VCaP (cell line): Measurements from ENCODE around the gene VEPH1.
"Not testable (repeated sequence)": the region's sequence is repeated elsewhere in the genome, so short reads cannot be mapped to it uniquely, and the experiment has no call there.

Experiments
- H3K27ac ChIP-seq: fragments of 450-650 bp; 2 replicates; pipeline ENCODE4 v1.5.1; 2017
- TF ChIP-seq, protein P1 (sequence below): fragments of 450-650 bp; conservative IDR thresholded peaks from 2 replicates; pipeline ENCODE4 v1.5.1; 2017; ENCODE audit warnings: mild to moderate bottlenecking, moderate library complexity

Gene VEPH1

DNA sequence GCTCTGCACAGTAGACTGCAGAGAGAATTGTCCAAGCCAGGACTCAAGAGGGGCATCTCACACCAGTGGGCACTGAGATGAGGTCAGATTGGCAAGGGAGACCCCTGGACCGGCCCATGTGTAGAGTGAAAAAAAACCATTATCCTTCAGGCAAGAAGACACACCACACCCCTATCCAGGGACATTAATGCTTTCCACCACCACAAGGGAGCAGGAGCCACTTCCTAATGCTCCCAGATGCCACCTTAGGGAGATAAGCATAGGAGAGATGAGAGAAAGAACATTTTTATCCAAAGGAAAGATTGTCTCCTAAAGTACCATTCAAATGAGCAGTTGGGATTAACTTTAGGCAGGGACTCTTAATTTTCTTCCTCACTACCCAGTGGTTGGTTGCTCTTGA is 176.2 kb downstream of the VEPH1 start:
- TF ChIP-seq, protein P1, sequence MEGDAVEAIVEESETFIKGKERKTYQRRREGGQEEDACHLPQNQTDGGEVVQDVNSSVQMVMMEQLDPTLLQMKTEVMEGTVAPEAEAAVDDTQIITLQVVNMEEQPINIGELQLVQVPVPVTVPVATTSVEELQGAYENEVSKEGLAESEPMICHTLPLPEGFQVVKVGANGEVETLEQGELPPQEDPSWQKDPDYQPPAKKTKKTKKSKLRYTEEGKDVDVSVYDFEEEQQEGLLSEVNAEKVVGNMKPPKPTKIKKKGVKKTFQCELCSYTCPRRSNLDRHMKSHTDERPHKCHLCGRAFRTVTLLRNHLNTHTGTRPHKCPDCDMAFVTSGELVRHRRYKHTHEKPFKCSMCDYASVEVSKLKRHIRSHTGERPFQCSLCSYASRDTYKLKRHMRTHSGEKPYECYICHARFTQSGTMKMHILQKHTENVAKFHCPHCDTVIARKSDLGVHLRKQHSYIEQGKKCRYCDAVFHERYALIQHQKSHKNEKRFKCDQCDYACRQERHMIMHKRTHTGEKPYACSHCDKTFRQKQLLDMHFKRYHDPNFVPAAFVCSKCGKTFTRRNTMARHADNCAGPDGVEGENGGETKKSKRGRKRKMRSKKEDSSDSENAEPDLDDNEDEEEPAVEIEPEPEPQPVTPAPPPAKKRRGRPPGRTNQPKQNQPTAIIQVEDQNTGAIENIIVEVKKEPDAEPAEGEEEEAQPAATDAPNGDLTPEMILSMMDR, result 0 out of 2 replicates have a peak, but pooled peaks have one; percentile 8
- no peak overlapping the region for H3K27ac ChIP-seq

DNA sequence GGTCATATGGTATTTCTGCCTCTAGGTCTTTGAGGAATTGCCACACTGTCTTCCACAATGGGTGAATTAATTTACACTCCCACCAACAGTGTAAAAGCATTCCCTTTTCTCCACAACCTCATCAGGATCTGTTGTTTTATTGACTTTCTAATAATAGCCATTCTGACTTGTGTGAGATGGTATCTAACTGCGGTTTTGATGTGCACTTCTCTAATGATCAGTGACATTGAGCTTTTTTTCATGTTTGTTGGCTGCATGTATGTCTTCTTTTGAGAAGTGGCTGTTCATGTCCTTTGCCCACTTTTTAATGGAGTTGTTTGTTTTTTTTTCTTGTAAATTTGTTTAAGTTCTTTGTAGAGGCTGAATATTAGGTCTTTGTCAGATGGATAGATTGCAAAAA is 178.3 kb downstream of the VEPH1 start:
- not testable (repeated sequence) for H3K27ac ChIP-seq

DNA sequence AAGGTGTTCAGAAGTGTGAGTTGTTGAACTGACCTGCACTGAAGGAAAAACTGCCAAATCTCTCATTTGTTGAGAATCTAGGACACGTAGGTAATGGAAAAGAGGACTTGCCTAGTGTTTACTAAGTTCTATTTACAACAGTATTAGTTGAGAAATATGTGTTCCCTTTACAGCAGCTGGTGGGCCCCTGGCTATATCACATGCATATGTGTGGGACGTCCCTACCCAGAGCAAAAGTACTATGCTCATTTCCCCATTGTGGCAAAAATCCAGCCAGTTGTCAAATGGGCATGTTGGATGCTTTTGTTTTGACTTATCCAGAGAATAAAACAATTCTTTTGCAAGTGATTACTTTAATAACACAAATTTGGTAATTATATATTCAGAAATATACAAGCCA is 179.9 kb downstream of the VEPH1 start:
- TF ChIP-seq, protein P1, result no peak
- no peak overlapping the region for H3K27ac ChIP-seq

DNA sequence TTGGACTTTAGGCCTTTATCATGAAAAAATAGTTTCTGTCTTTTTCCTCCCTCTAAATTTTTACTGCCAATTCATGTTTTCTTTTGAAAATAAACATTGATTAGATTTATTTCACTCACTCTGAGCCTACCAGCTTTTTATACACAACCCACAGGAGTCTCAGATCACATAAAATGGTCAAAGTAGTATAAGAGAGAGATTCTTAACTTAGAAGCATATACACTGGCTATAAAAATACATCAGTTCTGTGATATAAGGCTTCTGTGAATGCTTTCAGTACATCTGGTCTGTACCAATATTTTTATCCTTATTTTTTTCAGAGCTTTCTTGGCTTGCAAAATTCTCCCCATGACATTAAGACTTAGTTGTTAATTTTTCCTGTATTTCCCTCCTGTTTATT is 183.5 kb downstream of the VEPH1 start:
- H3K27ac ChIP-seq, result no peak overlapping the region
- TF ChIP-seq, protein P1, result no peak

DNA sequence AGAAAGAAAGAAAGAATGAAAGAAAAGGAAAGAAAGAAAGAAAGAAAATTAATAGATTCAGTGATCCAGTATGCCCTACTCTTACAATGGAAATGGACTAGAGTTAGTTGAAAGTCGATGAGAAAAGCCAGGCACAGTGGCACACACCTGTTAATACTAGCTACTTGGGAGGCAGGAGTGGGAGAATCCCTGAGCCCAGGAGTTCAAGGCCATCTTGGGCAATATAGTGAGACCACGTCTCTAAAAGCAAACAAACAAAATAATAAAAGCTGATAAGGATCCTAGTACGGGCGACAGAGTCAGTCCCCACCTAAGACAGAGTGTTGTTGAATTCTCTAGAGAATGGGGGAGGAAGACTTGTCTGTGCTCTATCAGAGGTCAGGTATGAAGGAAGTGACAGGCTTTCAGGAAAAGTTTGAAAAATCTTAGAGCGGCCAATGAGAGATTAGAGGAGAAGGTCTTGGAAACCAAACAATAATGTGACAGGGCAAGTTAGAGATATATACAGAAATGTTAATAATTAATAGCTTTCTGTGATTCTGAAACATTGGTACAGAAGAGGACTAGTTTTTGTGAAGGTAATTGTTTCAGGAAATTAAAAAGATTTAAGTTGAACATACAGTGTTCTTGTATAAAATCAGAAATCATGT is 184.5 kb downstream of the VEPH1 start:
- no peak overlapping the region for H3K27ac ChIP-seq
- TF ChIP-seq, protein P1, result no peak

DNA sequence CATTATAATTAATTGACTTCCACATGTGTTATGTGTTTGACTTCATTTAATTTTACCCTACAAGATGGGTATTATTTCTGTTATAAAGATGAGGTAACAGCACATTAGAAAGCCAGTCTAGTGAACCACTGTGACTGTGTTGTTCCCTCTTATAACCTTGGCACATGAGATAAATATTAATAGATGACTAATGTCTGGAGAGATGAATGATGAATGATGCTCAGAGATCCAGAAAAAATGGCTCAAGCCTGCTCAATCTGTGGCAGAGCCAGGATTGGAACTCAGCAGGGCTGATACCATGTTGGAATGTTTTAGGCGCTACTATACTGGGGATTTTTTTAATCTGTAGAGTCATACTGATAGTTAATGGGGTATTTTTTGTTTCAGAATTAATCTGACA is 185.3 kb downstream of the VEPH1 start:
- TF ChIP-seq, protein P1, result no peak
- H3K27ac ChIP-seq, result no peak overlapping the region

DNA sequence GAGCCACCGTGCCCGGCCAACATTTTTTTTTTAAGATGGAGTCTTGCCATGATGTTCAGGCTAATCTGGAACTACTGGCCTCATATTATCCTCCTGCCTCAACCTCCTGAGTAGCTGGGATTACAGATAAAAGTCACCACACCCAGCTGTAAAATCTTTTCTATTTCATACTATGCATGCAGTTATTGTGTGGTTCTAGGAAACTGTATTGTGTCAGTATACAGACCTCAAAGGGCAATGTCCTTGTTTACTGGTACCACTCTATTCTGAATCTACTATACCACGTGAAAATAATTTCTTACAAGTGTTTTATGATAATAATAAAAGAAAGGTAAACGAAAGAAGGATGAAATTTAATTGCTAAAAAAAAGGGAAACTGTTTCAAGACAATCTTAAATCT is 190.0 kb downstream of the VEPH1 start:
- TF ChIP-seq, protein P1, result no peak
- peak overlapping the region; percentile 90 for H3K27ac ChIP-seq

DNA sequence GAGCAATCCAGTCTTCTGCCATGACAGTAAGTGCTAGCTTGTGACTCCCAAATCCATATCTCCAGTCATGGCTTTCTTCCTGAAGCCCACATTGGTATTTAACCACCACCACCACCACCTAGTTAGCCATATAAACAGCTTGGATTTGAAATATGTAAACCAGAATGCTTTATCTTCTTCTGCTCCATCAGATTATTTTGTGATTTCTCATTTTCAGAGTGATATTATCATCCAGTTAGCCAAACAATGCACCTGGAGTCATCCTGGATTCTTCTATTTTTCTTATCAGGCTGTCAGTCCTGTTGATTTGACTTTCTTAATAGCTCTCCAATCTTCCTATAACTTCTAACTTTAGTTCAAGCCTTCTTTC is 190.9 kb downstream of the VEPH1 start:
- TF ChIP-seq, protein P1, result no peak
- peak overlapping the region; percentile 90 for H3K27ac ChIP-seq
